GM12801 (cell line): ENCODE data around the gene SMC4.

Source experiments
- CTCF ChIP-seq: IDR thresholded peaks from one replicate; pipeline ENCODE4 v1.5.1; 2011; ENCODE audit warnings: control low read depth; ENCODE audit not compliant: insufficient read length; ENCODE audit errors: extremely low read depth

The SMC4 gene

DNA sequence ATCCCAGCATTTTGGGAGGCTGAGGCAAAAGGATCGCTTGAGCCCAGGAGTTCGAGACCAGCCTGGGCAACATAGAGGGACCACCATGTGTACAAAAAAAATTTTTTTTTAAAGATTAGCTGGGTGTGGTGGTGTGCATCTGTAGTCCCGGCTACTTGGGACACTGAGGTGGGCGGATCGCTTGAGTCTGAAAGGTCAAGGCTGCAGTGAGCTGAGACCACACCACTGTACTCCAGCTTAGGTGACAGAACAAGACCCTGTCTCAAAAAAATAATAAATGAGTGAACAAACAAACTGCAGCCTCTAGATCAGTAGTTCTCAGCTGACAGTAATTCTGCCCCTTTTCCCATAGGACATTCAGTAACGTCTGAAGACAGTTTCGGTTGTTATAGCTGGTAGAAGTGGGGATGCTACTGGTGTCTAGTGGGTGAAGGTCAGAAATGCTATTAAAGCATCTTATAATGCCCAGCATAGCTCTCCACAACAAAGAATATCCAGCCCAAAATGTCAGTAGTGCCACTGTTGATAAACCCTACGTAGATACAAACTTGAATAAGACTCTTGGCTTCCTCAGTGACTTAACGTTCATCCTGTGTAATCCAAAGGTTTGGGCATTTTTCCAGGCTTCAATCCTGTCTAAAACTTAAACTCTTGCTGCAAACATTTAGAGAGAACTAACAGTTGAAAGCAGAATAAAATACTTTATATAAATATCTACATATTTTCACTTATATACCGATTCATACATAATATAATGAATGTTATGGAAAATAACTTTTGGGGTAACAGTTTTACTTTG is 10.6 kb downstream of the SMC4 start:
- no peak for TF ChIP-seq CTCF

DNA sequence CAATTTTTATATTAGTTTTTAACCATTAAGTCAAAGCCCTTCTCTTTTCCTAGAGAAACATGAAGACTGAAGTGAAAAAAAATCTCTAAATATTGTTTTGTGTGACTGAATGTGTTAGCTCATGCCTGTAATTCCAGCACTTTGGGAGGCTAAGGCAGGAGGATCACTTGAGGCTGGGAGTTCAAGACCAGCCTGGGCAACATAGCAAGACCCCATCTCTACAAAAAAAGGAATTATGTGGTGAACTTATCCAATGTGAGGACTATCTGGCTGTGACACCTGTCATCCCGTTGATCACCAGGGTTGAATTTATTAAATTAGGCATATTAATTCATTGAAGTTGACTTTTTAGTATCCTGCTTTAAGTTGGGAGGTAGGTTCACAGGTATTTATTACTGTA is 13.0 kb downstream of the SMC4 start:
- TF ChIP-seq CTCF: no peak

- TF ChIP-seq CTCF: no peak
These were observed 14.3 kb downstream of the SMC4 start for GRCh38 chr3:160413613-160414248.

DNA sequence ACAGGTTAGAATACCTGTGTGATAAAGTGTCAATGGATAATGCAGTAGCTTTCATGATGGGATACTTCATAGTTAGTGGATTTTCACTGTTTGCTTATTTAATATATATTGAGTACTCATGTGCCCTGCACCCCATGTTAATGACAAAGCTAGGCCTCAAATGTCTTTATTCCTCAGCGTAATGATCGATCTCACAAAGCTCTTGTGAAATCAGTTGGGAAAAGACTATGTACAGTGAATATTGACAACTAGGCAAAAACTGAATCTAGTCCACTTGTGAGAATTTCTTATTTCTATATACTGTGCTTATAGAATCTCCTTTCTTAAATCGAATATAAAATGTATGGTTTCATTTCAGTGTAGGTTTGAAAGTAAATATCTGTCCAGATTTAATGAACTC is 17.9 kb downstream of the SMC4 start:
- no peak for TF ChIP-seq CTCF

DNA sequence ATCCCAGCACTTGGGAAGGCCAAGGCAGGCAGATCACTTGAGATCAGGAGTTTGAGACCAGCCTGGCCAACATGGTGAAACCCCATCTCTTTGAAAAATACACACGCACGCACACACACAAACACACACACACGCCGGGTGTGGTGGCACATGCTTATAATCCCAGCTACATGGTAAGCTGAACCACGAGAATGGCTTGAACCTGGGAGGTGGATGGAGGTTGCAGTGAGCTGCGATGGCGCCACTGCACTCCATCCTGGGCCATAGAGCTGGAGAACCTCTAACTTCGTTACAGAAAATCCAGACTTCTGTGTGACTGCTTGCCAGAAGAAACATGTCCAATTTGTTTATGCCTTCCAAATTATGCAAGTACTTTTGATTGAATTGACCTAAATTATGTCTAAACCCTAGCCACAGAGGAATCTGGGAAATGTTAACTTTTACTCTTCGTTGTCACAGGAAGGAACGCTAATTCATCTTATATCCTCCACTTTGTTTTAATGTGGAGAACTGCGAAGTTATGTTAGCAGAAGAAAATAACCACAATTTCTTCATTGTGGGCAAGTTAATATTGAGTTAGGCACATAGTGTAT is 28.5 kb downstream of the SMC4 start:
- no peak for TF ChIP-seq CTCF

DNA sequence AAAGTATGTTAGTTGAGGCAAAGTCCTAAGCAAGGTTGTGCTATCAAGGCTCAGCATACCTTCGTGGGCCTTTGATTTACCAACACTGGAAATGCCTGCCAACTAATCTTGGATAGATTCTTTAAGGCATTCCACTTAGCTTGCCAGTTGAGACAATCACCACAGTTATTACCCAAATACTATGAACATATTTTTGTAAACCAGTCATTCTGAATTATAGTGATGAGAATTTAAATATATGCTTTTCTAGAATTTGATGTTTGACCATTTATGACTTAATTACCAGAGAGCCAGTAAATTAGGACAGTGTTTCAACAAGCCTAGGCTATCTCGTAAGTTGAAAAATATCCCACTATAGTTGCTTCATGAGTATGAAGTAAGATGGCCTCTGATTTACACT is 34.6 kb downstream of the SMC4 start:
- no peak for TF ChIP-seq CTCF

GRCh38 chr3:160435095-160435494 is 35.6 kb downstream of the SMC4 start:
- no peak for TF ChIP-seq CTCF
